NCI-H2196 treated with DMSO at 0.1 percent for 48 hours (cell line): ENCODE measurements around the gene ELAVL3.
A peak's percentile ranks its signal among the peaks of the same experiment; 100 is the strongest.
"Not testable (repeated sequence)": the region's sequence is repeated elsewhere in the genome, so short reads cannot be mapped to it uniquely, and the experiment has no call there.

ENCODE experiments used
- DNase-seq: peaks from one replicate; lab custom pipeline; 2025; ENCODE audit not compliant: unreplicated experiment; lab: John Stamatoyannopoulos, UW

The ELAVL3 gene

DNA sequence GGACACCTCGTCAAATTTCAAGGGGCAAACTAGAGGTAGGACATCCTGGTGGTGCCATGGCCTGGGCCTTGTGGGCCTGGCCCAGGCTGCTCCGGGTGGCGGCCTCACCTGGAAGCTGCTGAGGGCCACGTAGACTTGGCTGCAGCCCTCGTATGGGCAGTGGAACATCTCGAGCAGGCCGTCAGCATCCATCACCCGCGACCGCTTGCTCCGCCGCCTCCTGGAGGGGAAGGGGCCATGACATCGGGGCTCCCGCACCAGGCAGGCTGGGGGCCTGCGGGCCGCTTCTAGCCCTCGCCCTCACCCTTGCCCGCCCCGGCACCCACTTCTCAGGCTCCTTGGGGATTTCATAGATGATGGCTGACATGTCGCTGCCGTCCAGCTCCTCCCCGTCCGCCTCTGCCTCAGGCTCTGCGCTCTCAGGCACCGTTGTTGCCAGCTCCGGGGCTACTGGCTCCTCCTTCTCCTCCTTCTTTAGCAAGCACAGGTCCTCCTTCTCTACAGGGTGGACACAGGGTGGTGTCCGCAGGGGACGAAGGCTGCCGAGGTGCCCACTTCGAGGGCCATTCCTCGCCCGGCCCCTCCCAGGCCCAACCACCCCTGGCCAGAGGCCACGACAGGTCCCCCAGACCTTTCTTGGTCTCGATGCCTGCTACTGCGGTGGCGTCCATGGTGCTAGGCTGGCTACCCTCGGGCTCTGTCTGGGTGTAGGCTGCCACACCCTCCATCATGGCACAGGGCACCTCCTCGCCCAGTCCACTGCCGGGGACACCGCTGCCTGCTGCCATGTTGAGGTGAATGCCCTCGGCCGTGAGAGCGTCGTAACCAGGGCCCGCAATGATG lies 6.0 kb upstream of the ELAVL3 start:
- DNase-seq = no peak

DNA sequence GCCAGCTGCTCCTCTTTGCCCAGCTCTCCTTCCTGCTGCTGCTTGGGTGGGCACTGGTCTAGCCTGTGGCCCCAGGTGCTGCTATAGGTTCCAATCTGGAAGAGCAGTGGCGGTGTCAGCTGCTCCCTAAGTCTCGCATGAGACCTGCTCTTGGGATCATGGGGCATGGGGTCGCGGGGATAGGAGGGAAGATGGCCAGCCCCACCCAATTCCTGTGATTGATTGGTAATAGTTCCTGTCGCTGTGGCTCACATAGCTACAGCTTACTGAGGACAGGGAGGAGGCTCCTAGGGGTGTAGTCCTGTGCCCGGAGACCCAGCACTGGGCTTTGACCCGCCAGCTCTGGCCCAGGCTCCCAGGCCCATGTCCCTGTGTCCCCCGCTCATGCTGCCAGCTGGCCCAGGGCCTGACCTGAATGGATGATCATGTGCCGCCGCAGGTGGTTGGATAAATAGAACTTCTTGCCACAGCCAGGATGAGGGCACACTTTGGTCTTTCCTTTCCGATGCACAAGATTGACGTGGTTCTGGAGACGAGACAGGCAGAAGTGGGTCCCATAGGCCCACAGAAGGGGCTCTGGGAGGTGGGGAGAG lies 4.5 kb upstream of the ELAVL3 start:
- no peak for DNase-seq

DNA sequence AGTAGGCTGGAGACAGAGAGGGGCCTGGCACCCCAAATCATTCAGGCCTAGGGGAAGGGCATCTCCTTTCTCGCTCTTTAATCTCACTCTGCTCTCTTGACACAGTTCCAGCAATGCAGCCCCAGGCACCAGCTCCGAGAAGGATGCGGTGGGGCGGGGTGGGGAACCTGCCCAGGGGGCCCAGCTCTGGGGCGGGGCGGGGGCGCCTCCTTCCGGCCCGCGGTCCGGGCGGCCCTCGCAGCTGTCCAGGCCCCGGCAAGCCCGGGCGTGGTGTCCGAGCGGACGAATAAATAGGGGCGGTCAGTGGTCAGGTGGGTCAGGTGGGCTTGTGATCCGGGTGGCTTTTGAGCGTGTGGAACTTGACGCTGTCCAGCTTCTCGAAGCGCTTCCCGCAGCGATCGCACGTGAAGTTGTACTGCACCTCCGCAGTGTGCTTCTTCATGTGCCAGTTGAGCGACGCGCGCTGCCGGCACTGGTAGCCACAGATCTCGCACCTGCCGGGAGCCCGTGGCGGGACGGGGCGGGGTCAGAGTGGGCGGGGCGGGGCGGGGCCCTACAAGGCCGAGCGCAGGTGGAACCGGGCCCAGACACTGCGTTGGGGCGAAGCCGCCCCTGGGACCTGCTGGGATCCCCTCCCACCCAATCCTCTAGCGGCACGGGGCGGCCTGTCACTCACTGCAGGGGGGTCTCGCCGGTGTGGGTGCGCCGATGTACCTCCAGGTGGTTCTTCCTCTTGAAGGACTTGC lies 2.7 kb upstream of the ELAVL3 start:
- no peak for DNase-seq

DNA sequence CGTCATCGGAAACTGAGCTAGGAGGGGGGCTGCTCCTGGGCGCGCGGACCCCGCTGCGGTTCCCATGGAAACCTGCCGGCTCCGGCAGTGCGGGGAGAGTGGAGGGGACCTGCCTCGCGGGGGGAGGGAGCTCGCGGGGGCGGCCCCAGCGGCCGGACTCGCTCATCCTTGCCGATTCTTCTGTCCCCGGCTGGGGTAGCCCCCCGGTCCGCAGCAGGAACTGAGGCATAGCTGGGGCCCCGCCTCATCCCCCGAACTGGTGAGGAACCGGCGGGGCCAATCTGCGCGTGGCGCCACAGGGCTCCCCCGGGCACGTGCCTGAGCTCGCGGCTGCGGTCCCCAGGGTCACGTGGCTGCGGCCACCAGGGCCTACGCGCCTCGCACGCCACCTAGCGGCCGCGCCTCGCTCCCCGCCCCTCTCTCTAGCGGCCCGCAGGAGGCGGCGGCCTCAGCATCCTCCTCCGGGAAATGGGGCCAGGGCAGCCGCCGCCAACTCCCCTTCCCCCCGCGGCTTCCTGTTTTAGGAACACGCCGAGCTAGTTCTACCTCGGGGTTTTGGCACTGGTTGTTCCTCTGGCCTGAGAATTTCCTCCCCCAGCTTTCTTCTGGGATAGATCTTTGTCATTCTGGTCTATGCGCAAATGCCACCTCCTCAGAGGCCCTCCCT lies 1.7 kb upstream of the ELAVL3 start:
- DNase-seq = peak; percentile 88

DNA sequence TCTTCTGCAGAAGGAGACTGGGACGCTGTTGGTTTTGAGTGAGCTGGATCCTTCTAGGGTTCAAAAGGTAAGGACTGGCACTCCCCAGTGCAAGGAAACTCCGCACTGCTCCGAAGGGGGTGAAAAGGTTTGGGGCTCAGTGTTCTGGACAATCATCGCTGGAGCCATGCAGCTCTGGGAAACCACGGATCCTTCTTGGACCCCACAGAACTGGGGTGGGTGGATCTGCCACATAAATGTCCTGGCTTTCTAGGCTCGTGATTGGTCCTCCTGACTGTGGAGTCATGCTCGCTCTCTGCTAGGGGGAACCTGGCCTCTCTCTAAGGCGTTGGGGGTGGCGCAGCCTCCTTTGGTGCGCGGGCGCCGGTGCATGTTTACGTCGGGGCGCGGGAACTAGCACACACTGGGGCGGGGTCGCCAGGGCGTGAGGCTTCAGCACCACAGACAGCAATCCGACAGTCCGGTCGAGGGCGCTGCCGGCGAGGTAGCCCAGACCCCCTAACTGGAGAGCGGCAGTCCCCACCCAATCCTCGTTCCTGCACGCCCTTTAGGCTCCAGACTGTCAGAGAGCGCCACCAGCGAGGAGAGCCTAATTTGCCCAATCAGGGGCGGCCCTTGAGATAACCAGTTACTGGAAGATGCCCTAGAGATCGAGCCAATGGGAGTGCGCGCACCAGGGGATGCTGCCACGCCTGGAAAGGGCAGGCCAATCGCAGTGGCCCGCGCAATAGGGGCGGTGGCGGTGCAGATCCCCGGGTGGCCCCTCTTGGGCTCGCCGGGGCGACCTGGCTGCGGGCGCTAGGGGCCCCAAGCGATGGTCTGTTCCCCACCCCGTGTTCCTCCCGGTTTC lies 913 bp upstream of the ELAVL3 start:
- DNase-seq = peak; percentile 96

DNA sequence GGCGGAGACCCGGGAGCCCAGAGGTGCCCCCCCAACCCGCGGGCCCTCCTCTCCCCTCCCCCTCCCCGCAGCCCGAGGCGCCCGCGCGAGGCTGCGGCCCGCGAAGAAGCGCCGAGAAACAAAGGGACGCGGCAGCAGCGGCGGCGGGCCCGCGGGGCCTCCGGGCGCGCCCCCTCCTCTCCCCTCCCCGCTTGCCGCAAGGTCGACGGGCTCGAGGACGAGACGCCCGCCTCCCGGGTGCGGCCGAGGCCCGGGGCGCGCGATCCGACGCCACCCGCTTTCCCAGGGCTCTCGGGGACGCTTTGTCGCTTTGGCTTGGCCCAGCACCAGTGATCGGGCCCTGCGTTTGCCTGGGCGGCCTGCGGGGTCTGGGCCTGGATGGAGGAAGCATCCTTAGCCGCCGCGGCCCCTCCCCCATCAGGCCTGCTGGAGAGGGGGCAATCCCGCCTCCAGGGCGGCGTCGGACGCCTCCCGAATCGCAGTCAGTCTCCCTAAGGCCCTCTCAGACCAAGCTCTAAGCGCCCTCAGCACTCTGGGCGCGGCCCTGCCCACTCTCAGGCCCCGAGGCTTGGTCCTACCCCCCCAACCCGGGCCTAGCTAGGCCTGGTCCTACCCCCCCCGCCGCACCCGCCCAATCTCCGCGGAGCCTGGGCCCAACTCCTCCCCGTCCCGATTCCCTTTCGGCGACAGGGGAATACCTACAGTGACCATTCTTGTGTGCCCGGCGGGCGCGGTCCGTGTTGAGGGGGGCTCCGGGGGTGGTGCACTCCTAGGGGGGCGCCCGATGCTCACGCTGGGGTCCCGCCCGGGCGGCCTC lies 740 bp downstream of the ELAVL3 start:
- DNase-seq = no peak

DNA sequence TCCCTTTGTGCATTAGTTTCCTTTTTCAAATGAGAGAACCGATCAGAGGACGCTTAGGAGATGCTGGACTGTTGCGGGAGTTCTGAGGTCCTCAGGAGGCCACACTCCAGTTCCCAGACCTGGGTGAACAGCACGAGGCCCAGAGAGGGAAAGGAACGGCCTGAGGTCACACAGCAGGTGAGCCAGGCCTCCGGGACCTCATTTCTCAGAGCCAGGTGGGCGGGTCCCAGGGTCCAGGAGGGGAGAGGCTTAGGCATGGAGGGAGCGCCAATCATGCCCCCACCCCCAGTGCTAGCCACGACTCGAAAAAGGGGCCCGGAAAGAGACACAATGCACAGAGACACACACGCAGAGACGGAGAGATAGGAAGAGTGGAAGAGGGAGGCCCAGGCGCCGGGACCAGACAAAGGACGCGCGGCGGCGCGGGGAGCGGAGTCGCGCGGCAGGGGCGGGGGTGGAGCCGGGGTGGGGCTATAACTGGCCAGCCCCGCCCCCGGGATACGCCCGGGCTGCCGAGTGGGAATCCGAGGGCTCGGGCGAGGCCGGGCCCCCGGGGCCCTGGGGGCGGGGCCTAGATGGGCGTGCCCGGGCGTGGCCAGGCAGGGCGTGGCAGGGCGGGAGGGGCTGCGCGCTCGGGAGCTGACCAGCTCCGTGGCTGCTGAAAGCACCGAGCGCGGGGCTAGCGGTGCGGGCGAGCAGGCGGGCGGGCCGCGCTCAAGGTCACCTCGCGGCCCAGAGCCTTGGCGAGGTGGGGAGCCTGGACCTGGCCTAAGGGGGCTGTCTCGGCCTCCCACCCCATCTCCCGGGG lies 1.6 kb downstream of the ELAVL3 start:
- DNase-seq = no peak

DNA sequence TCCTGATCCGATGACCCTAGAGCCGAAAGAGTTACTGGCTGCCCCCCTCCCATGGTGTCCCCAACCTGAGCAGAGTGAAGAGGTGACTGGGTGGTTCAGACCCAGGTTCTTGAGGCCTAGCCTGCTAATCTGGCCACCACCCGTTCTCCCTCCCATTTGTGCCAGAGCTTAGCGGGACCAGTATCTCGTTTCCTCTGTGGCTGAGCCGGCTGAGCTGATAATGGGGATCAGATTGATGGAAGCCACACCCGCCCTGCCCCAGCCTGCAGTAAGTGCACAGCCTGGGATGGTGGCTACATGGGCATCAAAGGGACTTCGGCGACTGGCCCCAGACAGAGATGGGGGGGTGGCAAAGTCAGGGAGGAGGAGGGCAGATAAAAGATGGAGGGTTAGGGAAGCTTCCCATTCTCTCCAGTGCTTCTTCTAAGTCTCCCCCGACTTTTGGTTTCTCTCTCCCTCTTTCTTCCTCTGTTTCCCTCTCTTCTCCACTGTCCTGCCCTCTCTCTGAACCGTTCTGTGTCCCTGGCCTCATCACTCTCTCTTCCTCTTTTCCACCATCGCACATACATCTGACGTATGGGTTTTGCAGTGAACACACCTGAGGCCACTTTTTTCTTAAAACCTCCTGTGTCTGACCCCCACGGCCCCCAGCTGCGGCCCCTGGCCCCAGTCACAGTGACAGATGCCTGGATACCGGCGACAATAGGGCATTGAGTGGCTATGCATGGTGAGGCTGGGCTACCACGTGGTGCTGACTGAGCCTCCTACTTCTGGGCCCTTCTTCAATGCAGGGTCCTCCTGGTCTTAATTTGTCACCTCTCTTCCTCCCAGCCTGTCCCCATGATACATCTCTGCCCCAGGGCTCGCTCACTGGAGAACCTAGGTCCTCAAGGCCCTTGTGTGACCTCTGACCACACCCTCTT lies 2.4 kb downstream of the ELAVL3 start:
- DNase-seq = no peak

DNA sequence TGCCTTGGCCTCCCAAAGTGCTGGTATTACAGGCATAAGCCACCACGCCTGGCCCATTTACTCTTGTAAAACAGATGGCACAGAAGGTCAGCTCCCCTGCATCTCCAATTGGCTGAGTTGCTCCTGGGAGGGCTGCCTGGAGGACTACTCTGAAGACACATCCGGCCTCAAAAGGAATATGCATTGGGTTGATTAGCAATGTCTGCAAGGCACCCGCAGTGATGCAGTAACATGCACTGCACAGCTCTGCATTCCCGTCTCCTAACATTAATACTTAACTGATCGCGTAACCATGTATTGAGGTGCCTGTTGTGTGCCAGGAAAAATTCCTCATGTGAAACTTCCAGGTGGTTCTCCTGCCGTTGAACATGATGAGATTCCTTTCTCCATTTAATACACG lies 5.0 kb downstream of the ELAVL3 start:
- no peak for DNase-seq

DNA sequence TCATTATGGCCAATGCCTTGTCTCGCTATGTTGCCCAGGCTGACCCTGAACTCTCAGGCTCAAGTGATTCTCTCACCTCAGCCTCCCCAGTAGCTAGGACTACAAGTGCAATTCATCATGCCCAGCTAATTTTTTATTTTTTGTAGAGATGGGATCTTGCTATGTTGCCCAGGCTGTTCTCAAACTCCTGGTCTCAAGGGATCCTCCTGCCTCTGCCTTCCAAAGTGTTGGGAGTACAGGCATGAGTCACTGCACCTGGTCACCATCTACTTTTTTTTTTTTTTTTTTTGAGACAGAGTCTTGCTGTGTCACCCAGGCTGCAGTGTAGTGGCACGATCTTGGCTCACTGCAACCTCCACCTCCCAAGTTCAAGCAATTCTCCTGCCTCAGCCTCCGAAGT lies 5.5 kb downstream of the ELAVL3 start:
- DNase-seq = not testable (repeated sequence)

DNA sequence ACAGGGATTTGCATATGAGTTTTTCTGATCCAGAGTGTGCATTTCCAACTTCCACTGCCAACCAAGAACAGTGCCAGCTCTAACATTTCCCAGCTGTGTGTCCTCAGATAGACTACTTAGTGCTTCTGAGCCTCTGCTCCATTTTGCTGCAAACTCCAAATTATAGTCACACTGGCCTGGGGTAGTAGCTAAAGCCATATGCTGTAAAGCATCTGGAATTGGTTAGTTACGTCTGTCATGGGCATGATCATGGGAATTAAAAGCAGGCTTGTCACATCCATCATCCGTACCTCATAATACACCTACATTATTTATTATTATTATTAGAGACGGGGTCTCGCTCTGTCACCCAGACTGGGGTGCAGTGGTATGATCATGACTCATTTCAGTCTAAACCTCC lies 7.1 kb downstream of the ELAVL3 start:
- no peak for DNase-seq

DNA sequence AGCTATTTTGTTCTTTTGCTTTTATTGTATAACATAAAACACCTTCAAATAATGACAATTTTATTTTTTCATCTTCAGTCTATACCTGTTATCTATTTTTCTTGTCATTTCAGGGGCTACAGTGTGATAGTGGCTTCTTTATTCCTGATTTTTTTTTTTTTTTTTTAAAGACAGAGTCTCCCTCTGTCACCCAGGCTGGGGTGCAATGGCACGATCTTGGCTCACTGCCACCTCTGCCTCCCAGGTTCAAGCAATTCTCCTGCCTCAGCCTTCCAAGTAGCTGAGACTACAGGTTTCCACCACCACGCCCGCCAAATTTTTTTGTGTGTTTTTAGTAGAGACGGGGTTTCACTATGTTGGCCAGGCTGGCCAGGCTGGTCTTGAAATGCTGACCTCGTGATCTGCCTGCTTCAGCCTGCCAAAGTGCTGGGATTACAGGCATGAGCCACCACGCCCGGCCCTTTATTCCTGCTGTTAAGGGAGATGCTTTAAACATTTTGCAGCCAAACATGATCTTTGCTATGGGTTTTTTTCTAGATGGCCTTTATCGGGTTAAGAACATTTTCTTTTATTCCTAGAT lies 12.5 kb downstream of the ELAVL3 start:
- DNase-seq = not testable (repeated sequence)

DNA sequence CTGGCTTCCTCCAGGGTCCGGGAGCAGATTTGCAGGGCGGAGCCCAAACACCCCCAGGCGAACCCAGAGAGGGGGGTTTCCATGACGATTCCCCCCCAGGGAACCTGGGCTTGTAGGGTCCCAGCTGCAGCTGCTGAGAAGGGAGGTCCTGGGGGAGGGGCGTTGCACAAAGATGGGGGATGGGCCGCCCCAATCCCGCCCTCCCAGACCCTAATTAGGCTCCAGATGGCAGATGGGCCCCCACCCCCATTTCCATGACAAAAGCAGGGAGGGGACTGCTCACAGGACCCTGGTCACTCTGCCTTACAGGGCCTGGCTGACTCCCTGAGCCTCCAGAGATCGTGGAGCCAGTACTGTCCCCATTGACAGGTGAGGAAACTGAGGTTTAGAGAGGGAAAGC lies 15.2 kb downstream of the ELAVL3 start:
- no peak for DNase-seq

DNA sequence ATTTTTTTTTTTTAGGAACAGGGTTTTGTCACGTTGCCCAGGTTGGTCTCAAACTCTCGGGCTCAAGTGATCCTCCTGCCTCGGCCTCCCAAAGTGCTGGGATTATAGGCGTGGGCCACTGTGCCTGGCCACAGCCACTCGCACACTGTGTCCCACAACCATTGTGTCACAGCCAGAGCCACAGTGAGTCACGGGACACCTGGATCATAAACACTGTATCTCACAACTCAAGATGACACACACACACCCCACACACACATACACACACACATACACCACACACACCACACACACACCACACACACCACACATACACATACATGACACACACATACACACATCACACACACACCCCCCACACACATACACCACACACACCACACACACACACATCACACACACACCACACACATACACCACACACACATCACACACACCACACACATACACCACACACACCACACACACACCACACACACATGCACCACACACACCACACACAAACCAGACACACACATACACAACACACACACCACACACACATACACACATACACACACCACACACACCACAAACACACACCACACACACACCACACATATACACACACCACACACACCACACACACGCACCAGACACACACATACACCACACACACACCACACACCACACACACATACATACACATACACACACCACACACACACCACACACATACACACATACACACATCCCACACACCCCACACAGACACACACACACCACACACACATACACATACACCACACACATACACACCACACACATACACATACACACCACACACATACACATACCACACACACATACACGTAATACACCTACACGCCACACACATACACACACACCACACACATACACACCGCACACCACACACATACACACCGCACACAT lies 16.2 kb downstream of the ELAVL3 start:
- DNase-seq = no peak

DNA sequence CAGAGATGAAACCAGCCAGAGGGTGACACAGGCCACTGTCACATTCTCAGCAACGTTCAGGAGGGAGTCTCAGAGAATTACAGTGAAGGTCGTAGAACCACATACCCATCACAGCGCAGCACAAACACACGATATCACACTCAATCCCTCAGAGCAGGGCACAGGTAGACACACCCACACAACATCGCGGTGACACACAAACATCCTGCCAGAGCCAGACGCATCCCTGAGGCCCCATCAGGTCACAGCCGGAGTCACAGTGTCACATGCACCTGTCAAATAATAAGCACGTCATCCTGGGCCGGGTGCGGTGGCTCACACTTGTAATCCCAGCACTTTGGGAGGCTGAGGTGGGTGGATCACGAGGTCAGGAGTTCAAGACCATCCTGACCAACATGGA lies 17.5 kb downstream of the ELAVL3 start:
- DNase-seq = no peak

DNA sequence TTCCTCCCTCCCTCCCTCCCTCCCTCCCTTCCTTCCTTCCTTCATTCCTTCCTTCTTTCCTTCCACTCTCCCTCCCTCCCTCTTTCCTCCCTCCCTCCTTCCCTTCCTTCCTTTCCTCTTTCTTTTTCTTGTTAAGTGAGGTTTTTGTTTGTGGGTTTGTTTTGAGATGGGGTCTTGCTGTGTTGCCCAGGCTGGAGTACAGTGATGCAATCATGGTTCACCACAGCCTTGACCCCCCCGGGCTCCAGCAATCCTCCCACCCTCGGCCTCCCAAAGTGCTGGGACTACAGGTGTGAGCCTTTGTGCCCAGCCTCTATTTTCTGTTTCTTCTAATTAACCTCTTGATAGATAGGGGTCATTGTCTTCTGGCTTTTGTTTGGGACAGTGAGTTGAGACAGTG lies 19.4 kb downstream of the ELAVL3 start:
- DNase-seq = no peak
